ENCODE measurements around the gene ARHGEF16.

The ARHGEF16 gene

DNA sequence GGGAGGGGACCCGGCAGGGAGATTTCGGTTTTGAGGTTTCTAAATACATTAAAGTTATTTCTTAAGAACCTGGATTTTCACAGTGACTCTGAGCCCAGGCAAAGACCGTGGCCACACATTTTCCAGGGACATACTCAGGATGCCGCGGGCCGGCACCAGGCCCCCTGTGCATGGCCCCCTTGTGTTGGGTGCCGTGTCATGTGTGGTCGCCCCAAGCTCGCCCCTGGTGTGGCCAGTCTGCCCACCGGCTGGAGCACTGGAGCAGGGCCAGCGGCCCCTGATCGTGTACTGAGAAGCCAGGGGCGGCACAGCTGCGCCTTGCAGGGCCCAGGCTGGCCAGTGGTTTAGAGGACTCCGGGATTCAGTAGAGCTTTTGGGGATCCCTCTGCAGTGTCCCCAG lies 26.6 kb downstream of the ARHGEF16 start:
- no peak for DNase-seq (ENCODE audit: low read depth)
- no peak overlapping the region for H3K4me3 ChIP-seq (ENCODE audit: control insufficient read depth, low read depth, low read length)
- TF ChIP-seq, protein P1, sequence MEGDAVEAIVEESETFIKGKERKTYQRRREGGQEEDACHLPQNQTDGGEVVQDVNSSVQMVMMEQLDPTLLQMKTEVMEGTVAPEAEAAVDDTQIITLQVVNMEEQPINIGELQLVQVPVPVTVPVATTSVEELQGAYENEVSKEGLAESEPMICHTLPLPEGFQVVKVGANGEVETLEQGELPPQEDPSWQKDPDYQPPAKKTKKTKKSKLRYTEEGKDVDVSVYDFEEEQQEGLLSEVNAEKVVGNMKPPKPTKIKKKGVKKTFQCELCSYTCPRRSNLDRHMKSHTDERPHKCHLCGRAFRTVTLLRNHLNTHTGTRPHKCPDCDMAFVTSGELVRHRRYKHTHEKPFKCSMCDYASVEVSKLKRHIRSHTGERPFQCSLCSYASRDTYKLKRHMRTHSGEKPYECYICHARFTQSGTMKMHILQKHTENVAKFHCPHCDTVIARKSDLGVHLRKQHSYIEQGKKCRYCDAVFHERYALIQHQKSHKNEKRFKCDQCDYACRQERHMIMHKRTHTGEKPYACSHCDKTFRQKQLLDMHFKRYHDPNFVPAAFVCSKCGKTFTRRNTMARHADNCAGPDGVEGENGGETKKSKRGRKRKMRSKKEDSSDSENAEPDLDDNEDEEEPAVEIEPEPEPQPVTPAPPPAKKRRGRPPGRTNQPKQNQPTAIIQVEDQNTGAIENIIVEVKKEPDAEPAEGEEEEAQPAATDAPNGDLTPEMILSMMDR (IDR thresholded peaks at IDR 0.05; ENCODE audit: control insufficient read depth, insufficient read depth, low read depth, low read length, missing control alignments), result no peak

DNA sequence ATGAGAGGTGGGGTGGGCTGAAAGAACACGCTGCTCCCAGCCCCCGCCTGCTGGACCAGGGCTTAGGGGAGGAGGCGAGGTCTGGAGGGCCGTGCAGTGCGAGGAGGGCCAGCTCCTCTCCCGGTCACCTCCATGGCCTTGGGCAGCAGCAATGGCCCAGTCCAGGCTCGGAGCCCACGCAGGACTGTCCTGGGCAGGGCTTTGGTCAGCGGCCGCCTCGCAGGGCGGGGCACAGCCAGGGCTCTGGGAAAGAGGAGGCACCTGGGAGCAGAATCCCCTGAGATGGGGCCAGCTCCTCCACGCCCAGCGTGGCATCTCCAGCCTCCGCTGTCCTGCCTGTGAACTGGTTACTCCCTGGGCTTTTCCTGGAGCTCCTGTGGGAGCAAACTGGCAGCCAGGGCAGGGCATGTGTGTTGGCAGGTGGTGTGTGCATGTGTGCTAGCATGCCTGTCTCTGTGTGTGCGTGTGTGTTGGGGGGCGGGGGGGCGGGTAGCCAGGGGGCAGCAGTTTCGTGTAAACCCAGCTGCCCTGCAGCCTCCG lies 27.4 kb downstream of the ARHGEF16 start:
- TF ChIP-seq, protein P1 (IDR thresholded peaks at IDR 0.05; ENCODE audit: control insufficient read depth, insufficient read depth, low read depth, low read length, missing control alignments), result no peak
- H3K4me3 ChIP-seq (ENCODE audit: control insufficient read depth, low read depth, low read length), result no peak overlapping the region
- DNase-seq (ENCODE audit: low read depth), result no peak

DNA sequence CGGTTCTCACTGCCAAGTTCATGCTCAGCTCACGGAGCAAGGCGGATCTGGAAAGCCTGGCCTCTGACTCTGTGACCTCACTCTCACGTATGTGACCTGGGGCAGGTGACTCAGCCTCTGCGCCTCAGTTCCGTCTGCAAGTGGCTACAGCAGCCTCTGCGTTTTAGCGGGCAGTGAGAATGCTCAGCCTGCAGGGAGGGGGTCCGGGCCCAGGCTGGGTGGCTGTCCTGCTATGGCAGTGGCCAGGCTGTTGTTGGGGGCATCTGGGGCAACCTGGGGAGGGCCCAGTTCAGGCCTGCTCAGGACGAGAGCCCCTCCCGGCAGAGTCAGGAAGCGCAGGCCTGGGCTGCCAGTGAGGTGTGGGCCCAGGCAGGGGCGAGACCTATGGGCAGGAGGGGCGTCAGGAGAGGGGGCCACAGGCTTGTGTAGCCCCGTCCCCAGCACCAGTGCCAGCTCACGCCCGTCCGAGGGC lies 27.9 kb downstream of the ARHGEF16 start:
- H3K4me3 ChIP-seq (ENCODE audit: control insufficient read depth, low read depth, low read length), result no peak overlapping the region
- peak; percentile 8 for DNase-seq (ENCODE audit: low read depth)
- TF ChIP-seq, protein P1 (IDR thresholded peaks at IDR 0.05; ENCODE audit: control insufficient read depth, insufficient read depth, low read depth, low read length, missing control alignments), result peak; percentile 39

DNA sequence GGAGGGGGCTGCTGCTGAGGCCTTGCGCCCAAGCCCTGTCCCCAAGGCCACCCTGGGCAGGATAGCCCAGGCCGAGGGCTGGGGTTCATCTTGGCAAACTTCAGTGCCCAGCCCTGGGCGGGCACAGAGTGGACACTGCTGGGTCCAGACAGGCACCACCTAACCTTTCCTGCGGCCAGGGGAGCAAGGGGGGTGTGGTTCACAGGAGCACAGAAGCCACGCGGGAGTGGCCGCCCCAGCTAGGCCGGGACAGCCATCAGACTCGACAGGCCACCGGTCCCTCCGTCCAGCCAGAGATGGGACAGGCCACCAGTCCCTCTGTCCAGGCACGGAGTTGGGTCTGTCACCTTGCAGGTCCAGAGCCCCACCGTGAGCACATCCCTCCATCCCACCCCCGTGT lies 28.9 kb downstream of the ARHGEF16 start:
- no peak overlapping the region for H3K4me3 ChIP-seq (ENCODE audit: control insufficient read depth, low read depth, low read length)
- no peak for DNase-seq (ENCODE audit: low read depth)
- TF ChIP-seq, protein P1 (IDR thresholded peaks at IDR 0.05; ENCODE audit: control insufficient read depth, insufficient read depth, low read depth, low read length, missing control alignments), result no peak

DNA sequence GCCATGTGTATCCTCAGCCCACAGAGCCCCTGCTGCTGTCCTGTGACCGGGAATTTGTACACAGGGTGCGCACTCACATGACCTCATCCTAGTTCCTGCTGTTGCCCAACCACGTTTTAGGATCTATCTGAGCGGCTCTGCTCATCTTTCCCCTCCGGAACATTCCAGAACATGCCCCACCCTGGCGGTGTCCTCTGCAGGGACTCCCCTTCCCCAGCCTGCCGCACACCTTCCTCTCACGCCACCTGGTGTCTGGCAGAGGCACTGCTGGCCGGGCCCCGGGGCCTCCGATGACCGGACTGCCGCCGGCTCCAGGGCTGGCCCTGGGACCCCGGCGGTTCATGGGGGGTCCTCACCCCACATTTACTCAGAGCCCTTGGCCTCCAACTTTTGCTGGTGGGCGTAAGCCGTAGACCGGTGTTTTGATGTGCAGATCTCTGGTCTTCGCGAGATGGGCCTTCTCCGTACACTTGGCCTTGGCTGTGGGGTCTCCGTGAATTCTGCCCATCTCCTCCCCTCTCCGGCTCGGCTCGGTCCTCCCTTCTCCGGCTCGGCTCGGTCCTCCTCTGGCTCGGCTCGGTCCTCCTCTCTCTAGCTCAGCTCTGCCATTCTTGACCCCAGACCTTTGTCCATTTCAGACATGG lies 29.5 kb downstream of the ARHGEF16 start:
- H3K4me3 ChIP-seq (ENCODE audit: control insufficient read depth, low read depth, low read length), result no peak overlapping the region

DNA sequence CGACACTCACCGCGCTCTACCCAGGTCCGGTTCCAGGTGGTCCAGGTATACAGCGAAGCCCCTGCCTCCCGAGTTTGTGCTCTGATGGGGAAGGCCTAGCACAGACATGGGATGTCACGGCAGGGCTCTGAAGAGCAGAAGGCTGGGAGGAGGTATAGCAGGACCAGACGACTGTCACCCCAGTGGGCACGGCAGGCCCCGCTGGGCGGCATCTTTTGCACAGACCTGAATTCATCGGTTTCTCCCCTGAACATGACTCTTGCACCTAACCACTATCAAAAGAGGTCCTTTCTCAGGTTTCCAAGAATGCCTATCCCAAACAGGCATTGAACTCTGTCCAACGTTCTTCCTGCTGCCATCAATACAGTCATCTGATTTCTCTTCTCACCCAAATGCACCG lies 30.6 kb downstream of the ARHGEF16 start:
- no peak overlapping the region for H3K4me3 ChIP-seq (ENCODE audit: control insufficient read depth, low read depth, low read length)
- TF ChIP-seq, protein P1 (IDR thresholded peaks at IDR 0.05; ENCODE audit: control insufficient read depth, insufficient read depth, low read depth, low read length, missing control alignments), result no peak
- no peak for DNase-seq (ENCODE audit: low read depth)

More for the DNA sequence above, 29.5 kb downstream of the ARHGEF16 start:
- TF ChIP-seq, protein P1 (IDR thresholded peaks at IDR 0.05; ENCODE audit: control insufficient read depth, insufficient read depth, low read depth, low read length, missing control alignments), result peak; percentile 80
- DNase-seq (ENCODE audit: low read depth), result no peak
